Non-pigmented ciliary epithelial cell (primary cell): ENCODE measurements around the gene ADH7.
"Not testable (repeated sequence)": the region's sequence is repeated elsewhere in the genome, so short reads cannot be mapped to it uniquely, and the experiment has no call there.

Experiments used
- DNase-seq: peaks from one replicate; pipeline ENCODE4 v3.0.0-alpha.2; 2010; ENCODE audit warnings: low read depth

Gene ADH7

DNA sequence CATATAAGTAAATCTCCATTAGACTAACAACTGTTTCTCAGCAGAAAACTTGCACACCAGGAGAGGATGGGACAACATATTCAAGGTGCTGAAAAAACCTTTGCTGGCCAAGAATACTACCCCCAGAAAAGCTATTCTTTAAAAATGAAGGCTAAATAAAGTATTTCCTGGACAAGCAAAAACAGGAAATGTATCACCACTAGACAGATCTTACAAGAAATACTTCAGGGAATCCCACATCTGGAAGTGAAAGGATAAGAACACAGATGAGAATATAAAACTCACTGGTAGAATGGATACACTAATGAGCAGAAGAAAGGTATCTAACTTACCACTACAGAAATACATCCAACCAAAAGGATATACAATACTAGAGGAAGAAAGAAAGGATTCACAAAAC lies 55.6 kb downstream of the ADH7 start:
- DNase-seq, result no peak

DNA sequence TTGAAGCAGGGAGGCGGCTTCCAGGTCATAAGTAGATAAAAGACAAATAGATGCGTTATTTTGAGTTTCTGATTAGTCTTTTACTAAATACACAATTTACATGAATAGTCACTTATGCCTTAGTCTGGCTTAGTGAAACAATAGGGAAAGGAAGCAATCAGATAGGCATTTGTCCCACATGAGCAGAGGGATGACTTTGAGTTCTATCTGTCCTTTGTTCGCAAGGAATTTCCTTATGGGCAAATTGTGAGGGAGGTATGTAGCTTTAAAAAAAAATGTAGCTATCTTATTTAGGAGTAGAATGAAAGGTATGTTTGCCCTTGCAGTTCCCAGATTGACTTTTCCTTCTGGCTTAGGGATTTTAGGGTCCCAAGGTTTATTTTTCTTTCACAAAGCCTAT lies 56.3 kb downstream of the ADH7 start:
- DNase-seq, result no peak

DNA sequence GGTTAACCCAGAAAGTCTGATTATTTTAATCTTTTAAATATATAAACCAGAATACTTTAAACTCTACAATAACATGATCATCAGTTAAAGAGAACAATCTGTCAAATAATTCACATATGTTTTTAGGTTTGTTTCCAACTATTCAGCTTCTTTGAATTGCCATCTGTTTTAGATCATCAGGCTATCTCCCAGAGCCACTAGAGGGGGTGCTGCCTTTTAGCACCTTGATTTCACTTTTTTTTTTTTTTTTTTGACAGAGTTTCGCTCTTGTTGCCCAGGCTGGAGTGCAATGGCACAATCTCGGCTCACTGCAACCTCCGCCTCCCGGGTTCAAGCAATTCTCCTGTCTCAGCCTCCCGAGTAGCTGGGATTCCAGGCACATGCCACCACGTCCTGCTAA lies 57.8 kb downstream of the ADH7 start:
- not testable (repeated sequence) for DNase-seq

DNA sequence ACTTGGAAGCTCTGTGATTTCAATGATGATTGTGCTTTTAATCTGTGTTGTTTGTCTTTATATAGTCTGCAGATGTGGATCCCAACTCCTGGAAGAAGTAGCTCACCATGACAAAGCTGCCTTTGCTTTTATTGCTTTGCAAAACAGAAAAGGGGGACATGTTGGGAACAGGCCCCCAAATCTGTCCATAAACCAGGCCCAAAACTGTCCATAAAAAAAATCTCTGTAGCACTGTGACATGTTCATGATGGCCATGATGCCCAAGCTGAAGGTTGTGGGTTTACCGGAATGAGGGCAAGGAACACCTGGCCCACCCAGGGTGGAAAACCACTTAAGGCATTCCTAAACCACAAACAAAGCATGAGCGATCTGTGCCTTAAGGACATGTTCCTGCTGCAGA lies 62.7 kb downstream of the ADH7 start:
- DNase-seq, result not testable (repeated sequence)

DNA sequence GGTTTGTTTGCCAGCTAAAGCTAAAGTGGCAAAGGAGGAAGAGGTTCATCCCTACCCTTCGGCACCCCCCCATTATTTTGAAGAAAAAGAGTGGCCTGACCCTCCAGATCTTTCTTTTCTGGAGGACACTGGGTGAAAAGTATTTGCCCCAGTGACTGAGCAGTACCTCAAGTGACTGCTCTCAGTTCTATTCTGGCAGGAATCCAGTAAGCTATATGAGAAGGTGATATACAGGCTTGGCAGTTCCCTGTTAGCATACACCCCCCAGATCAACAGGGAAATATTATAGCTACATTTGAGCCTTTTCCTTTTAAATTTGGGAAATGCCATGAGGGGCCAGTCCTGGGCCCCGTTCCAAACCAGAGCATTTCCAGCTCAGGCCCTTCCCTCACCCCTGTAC lies 67.3 kb downstream of the ADH7 start:
- not testable (repeated sequence) for DNase-seq

DNA sequence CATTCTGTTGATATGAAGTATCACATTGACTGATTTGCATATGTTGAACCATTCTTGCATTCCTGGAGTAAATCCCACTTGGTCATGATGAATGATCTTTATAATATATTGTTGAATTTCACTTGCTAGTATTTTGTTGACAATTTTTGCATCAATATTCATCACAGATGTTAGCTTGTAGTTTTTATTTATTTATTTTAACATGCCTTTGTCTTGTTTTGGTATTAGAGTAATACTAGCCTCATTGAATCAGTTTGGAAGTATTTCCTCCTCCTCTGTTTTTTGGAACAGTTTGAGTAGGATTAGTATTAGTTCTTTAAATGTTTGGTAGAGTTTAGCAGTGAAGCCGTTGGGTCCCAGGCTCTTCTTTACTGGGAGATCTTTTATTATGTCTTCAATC lies 68.7 kb downstream of the ADH7 start:
- DNase-seq, result no peak

DNA sequence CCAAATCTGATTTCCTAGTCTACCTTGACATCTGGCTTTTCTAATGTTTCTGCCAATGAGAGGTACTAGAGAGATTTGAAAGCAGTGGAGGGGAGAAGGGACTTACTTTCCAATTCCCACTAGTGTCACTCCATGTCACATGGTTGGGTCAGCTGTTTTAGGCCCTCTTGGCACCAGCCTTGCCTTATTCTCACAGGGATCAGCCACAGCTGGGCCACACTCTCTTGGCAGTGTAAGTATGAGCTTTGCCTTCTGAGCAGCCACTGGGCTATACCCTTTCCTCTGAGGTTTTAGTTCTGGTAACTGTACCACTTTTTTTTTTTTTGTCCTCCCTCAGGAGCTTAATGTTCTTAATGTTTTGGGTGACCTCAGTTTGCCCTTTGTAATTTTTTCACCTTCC lies 72.4 kb downstream of the ADH7 start:
- no peak for DNase-seq
